Right lobe of liver (tissue), 6 donors: ENCODE measurements around the gene PRKN. TPM values are rescaled to one million over a fixed set of nuclear protein-coding genes. Genes with fewer than 3 reads are reported as not detected.
A peak's percentile ranks its signal among the peaks of the same experiment; 100 is the strongest.

Source experiments
- ATAC-seq, 4 donors: fragments of 200-7000 bp; cut with Tn5 transposase; one replicate each; pipeline ENCODE4 v1.9.1; 2020; ENCODE audit warnings: mild to moderate bottlenecking in 4 of 4, moderate library complexity in 4 of 4
- DNase-seq, 3 donors: peaks; one replicate each; pipeline ENCODE4 v3.0.0-alpha.2; 2020
- H3K27ac ChIP-seq, 3 donors: fragments of 200-600 bp; one replicate each; pipeline ENCODE4 v1.8.0; 2022
- H3K27me3 ChIP-seq, 2 donors: fragments of 200-600 bp; one replicate each; pipeline ENCODE4 v1.8.0; 2022
- H3K36me3 ChIP-seq, 4 donors: fragments of 200-600 bp; sonication (generic) in 1 of 4; one replicate each; pipeline versions ENCODE4 v1.5.1 to v1.8.0; 2017 to 2022; ENCODE audit warnings: control low read depth in 1 of 4
- H3K4me1 ChIP-seq, 4 donors: fragments of 200-600 bp; sonication (generic) in 1 of 4; one replicate each; pipeline versions ENCODE4 v1.5.1 to v1.8.0; 2017 to 2022; ENCODE audit warnings: control low read depth in 1 of 4
- H3K4me3 ChIP-seq, 3 donors: fragments of 200-600 bp; one replicate each; pipeline ENCODE4 v1.8.0; 2022
- H3K9me3 ChIP-seq, 4 donors: fragments of 200-600 bp; sonication (generic) in 1 of 4; one replicate each; pipeline versions ENCODE4 v1.5.1 to v1.8.0; 2017 to 2022; ENCODE audit warnings: control low read depth in 1 of 4
- CTCF ChIP-seq, 4 donors: fragments of 200-600 bp in 3 of 4; fragments of 450-650 bp in 1 of 4; IDR thresholded peaks; one replicate each; pipeline versions ENCODE4 v1.5.1 to v1.8.0; 2016 to 2022; ENCODE audit warnings: antibody characterized with exemption in 4 of 4, mild to moderate bottlenecking in 2 of 4
- POLR2A ChIP-seq: fragments of 450-650 bp; IDR thresholded peaks from one replicate; pipeline ENCODE4 v1.6.1; 2017; ENCODE audit warnings: antibody characterized with exemption, mild to moderate bottlenecking
- WGBS: methylation state at CpG from one replicate; pipeline ENCODE4 v1.1.6; 2018; ENCODE audit warnings: low coverage, low lambda C conversion rate; ENCODE audit not compliant: insufficient coverage; ENCODE audit errors: missing lambda C conversion rate; 5-methylcytosine and 5-hydroxymethylcytosine counted together
- intact Hi-C, 2 donors: fragments of 100-400 bp; cut with DNase I; formaldehyde crosslinking; loops; one replicate each; pipeline versions ENCODE4 v1.11.2 to v1.14.1; 2022
- total RNA-seq, 6 experiments: library from RNA; depleted of rRNA in 2 of 6; stranded (reverse); fragments of >200 nt in 2 of 6; fragmentation: NEBNext Ultra II Directional in 3 of 6; extraction: Animal tissue kit (Norgen Biotek cat#: 25700) in 3 of 6; gene quantifications; one replicate each; pipeline versions ENCODE4 v1.1.0 to v1.2.4, GENCODE V29; 2016 to 2023
- donor health status: DM: no; HTN: yes; CAD: no.
- donor health status: DM: no; HTN: no; CAD: no.
- donor health status: DM: no; HTN: no; CAD: no.
- donor health status: DM: no; HTN: yes; CAD: no.
- donor health status: DM: no; HTN: yes; CAD: no.

Gene PRKN
- total RNA-seq, 6 experiments from 2014 or later = 1.1 to 3.7 (median 2.2) TPM

DNA sequence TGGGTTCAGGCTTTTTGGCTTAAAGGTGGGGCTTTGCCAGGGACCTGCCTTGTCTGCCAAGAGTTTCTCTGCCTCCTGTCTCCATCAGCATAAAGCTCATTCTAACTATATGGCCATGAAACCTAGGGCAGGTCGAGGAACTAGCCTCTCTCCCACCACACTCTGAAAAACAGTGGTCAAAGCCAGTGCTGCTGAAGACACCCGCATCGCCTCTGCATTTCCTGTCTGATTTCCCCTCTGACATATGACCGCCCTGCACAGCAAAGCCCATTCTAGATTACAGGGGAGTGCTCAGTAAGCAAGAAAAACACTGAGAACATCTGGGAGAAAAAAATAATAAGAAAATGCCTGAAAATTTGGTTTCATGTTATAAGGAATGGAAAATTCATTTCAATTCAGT, 573.6 kb downstream of the PRKN start:
- no peak for TF ChIP-seq CTCF (IDR thresholded peaks at IDR 0.05)
- no peak for TF ChIP-seq POLR2A
- Histone ChIP-seq H3K4me1 (no peaks in the 10 kb centered on the region), H3K27ac (no peak overlapping the region), H3K36me3 (no peaks in the 10 kb centered on the region), H3K9me3 (no peaks in the 10 kb centered on the region), H3K27me3 (no peaks in the 10 kb centered on the region), H3K4me3 (no peak overlapping the region)
- peak in 1 of 4 donors; percentile 34 for ATAC-seq
- intact Hi-C loops = no loop called here
- no peak for DNase-seq
- 38% methylated on average over 1 of the region's 4 CpGs for WGBS

DNA sequence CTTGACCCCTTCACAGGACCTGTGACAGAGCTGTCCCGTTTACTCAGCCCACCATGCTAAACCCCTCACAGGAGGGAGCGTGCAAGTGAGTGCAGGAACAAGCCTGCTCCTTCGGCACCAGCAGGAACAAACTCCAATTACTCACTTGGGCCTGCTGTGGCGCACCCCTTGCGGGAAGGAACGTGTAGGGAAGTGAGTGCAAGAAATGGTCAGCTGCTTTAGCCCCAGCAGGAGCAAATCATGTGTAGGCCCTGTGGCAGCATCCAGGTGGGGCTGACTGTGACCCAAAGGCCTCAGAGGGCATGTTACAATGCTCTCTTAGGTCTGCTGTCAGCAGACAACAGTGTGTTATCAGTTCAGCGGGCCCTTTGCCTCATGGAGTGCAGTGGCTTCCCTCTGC, 574.4 kb downstream of the PRKN start:
- no peaks in the 10 kb centered on the region for H3K36me3 ChIP-seq
- H3K4me3 ChIP-seq = no peak overlapping the region
- H3K4me1 ChIP-seq = no peaks in the 10 kb centered on the region
- peak in 1 of 4 donors; percentile 45 for ATAC-seq
- no peaks in the 10 kb centered on the region for H3K27me3 ChIP-seq
- TF ChIP-seq CTCF (IDR thresholded peaks at IDR 0.05) (no peak), POLR2A (no peak)
- no CpG with 5 or more reads among the region's 7 CpGs for WGBS
- H3K9me3 ChIP-seq = no peaks in the 10 kb centered on the region
- DNase-seq = peak in 1 of 3 donors; percentile 18
- intact Hi-C loops = no loop called here
- no peak overlapping the region for H3K27ac ChIP-seq

DNA sequence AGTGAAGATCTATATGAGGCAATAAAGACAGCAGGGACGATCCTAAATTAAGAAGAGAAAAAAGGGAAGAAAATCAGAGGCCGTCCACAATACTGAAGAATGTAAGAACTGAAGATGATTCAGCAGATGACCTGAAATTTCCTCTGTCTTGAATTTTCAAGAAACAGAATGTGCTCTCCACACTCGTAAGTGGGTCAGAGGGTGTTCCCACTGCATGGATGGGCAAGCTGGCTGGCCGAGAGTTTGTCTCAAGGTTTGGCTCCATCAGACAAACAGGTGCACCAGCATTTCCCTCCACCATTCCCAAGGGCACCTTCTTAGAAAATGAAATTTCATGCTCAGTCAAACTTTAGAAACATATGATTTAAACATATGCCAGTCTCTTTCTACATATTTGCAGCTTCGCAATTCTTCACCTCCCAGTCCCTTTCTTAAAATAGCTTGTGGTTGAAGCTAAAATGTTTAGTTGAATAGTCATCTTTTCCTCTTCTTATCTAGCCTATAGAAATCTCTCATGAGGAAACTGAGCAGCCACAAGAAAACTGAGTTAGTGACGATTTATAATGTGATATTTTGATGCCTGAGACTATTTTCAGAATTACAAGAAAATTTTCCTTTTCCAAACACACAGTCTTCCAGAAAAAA, 576.4 kb downstream of the PRKN start:
- WGBS = 59% methylated on average over 5 of the region's 6 CpGs
- ATAC-seq = peak in 1 of 4 donors; percentile 17
- no peaks in the 10 kb centered on the region for H3K27me3 ChIP-seq

GRCh38 chr6:162150295-162150694, 577.3 kb downstream of the PRKN start:
- no peaks in the 10 kb centered on the region for H3K27me3 ChIP-seq
- ATAC-seq (no peak), DNase-seq (no peak)
- H3K9me3 ChIP-seq = no peaks in the 10 kb centered on the region
- no peaks in the 10 kb centered on the region for H3K4me1 ChIP-seq
- WGBS = 83% methylated on average over 7 of the region's 7 CpGs
- TF ChIP-seq POLR2A = no peak
- TF ChIP-seq CTCF (IDR thresholded peaks at IDR 0.05) = no peak
- no peak overlapping the region for H3K27ac ChIP-seq
- no peaks in the 10 kb centered on the region for H3K36me3 ChIP-seq
- no peak overlapping the region for H3K4me3 ChIP-seq
- intact Hi-C loops = no loop called here

More for the DNA sequence above, 576.4 kb downstream of the PRKN start:
- Histone ChIP-seq H3K36me3 (no peaks in the 10 kb centered on the region), H3K4me1 (no peaks in the 10 kb centered on the region), H3K27ac (no peak overlapping the region), H3K9me3 (no peaks in the 10 kb centered on the region), H3K4me3 (no peak overlapping the region)
- TF ChIP-seq POLR2A (no peak), CTCF (IDR thresholded peaks at IDR 0.05) (no peak)
- no peak for DNase-seq
- intact Hi-C loops = no loop called here

- Histone ChIP-seq H3K4me3 (no peak overlapping the region), H3K27me3 (no peaks in the 10 kb centered on the region), H3K27ac (no peak overlapping the region), H3K4me1 (no peaks in the 10 kb centered on the region), H3K36me3 (no peaks in the 10 kb centered on the region), H3K9me3 (no peaks in the 10 kb centered on the region)
- 92% methylated on average over 6 of the region's 6 CpGs for WGBS
- intact Hi-C loops = no loop called here
- no peak for TF ChIP-seq CTCF (IDR thresholded peaks at IDR 0.05)
- TF ChIP-seq POLR2A = no peak
- no peak for ATAC-seq
- DNase-seq = no peak
Observed at GRCh38 chr6:162149786-162150185, 577.8 kb downstream of the PRKN start.
